HG03025 (cell line): ENCODE data around the gene ASXL3.

Experiments used
- ATAC-seq: cut with Tn5 transposase; IDR thresholded peaks from one replicate; pipeline ENCODE4 v1.9.1; 2021; ENCODE audit warnings: mild to moderate bottlenecking, moderate library complexity; ENCODE audit not compliant: unreplicated experiment, low FRiP score

Gene ASXL3

GRCh38 chr18:33577685-33578517 is at the start of gene ASXL3:
ASXL3 (plus strand) TSS chr18:33578219; CDS start chr18:33578632, 413 bp downstream.
- ATAC-seq: no peak

DNA sequence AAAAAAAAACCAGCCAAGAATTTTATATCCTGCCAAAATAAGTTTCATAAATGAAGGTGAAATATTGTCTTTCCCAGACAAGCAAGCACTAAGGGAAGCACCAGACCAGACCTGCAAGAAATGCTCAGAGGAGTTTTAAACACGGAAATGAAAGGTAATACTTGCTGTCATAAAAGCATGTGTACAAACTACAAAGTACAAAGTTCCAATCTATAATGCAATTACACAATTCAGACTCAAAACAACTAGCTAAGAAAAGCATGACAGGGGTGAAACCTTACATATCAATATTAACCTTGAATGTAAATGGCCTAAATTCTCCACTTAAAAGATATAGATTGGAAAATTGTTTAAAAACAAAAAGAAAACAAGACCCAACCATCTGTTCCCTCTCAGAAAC is 45.0 kb upstream of the ASXL3 start:
- ATAC-seq: no peak

DNA sequence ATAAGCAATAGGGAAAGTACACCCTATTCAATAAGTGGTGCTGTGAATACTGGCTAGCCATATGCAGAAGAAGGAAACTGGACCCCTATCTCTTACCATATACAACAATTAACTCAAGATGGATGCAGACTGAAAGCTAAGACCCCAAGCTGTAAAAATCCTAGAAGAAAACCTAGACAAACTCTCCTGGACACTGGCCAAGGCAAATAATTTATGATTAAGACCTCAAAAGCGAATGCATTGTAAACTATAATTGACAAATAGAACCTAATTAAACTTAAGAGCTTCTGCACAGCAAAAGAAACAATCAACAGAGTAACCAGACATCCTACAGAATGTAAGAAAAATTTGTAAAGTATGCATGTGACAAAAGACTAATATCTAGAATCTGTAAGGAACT is 41.1 kb upstream of the ASXL3 start:
- ATAC-seq: no peak

- ATAC-seq: no peak
Observed at GRCh38 chr18:33538418-33539042, 39.5 kb upstream of the ASXL3 start.

DNA sequence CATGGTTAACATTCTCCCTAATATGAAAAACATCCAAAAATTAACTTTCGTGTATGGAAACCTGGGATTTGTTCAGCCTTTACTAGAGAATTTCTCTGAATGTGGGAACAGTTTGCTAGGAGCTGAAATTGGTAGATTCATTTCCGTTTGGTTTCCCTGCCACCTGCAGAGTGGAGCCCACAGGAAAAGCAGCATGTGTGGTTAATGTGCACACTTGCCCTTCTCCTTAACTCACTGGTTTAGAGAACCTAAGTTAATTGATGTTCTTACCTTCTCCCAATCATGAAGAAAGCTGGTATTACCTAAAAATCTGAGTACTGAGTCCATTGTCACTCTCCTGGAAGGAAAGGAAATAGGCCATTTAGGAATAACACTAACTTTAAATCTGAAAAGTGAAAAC is 37.6 kb upstream of the ASXL3 start:
- no peak for ATAC-seq

DNA sequence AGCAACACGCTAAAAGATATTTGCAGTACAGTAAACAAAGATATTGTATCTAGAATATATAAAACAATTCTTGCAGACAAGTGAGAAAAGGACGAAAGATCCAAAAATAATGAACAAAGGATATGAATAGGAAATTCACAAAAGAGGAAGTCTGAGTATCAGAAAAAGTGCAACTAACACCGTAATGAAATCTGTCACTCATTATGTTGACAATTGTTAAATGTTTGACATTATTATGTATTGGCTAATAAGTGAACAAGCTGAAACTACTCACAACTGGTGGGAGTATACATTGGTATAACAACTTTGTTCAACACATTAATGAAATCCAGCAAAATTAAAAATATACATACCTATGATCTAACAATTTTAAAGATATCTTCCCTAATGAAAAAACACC is 36.7 kb upstream of the ASXL3 start:
- no peak for ATAC-seq

- no peak for ATAC-seq
Observed at GRCh38 chr18:33556846-33557245, 21.2 kb upstream of the ASXL3 start.

- no peak for ATAC-seq
Observed at GRCh38 chr18:33557706-33558105, 20.3 kb upstream of the ASXL3 start.

DNA sequence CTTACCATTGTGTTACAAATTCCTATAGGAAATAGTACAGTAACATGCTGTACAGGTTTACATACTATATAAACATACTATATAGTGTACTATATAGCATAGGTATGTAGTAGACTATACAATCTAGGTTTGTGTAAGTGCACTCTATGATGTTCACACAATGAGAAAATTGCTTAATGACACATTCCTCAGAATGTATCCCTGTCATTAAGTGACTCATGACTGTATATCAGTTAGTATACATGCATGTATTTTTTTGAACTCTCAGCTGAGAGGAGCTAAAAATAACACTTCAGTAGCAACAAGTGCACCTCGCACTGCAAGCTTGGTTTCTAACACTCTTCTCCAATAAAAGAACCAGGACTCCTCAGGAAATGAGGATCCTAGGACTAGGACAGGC is 19.5 kb upstream of the ASXL3 start:
- ATAC-seq: no peak

- ATAC-seq: no peak
Observed at GRCh38 chr18:33560686-33561370, 17.2 kb upstream of the ASXL3 start.

DNA sequence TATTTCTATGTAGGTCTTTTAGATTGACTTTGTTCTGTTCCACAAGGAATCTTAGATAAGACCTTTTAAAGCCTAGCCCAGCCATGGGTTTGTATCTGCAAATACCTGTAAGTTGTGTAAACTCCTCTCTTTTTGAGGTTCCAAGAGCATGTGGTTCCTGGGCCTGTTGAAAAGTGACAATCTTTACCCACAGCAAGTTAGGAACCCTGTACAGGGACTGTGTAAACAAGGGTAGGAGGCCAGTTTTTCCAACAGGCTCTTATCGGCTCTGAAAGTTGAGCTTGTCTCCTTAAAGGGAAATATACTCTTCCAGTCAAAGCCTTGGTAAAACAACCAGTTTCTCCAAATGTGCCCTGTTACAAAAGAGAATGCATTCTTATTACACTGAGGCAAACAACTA is 15.3 kb upstream of the ASXL3 start:
- no peak for ATAC-seq

DNA sequence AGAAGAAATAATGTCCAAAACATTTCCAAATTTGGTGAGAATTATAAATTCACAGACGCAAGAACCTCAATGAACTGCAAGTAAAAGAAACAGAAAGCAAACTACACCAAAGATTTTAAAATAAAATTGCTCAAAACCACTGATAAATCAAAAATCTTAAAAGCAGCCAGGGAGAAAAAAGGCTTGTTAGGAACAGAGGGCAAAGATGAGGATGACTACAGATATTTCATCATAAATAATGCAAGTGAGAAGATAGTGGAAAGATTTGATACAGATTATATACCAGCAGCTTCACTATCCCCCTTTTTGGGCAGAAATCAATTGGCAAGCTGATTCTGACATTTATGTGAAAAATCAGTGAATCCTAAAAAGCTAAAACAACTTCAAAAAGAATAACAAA is 10.3 kb upstream of the ASXL3 start:
- ATAC-seq: no peak

DNA sequence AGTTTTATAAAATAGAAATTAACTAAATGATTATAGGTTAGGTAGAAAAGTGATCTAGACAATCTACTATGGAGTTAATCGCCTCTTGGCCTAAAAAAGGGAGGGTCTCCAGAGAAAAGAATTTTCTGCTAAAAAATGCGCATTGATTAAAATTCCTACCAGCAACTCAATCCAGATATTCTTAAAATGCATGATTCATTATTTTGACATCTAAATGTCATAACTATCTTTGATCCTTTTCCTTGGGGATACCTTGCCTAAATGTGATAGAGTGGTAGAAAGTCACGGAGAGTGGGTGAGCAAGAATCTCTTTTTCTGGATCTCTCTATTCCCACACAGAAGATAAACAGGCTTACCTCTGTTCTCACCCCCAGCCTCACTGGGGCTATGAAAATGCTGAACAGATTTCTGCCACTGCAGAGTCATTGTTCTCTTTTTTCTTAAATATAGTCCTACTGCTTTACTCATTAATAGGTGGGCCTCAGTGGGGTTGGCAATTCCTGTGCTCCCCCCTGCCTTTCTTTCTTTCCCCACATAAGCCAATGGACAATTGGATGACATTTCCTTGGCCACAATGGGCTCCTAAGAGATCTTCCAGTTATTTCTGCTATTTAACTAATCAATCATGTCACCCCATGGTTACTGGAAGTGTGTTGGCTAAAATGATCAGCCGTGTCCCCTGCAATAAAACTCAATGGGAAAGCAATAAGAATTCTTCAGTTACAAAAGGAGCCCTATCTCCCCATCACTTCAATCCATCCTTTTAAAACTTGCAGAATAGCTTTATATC is 5.8 kb upstream of the ASXL3 start:
- no peak for ATAC-seq

DNA sequence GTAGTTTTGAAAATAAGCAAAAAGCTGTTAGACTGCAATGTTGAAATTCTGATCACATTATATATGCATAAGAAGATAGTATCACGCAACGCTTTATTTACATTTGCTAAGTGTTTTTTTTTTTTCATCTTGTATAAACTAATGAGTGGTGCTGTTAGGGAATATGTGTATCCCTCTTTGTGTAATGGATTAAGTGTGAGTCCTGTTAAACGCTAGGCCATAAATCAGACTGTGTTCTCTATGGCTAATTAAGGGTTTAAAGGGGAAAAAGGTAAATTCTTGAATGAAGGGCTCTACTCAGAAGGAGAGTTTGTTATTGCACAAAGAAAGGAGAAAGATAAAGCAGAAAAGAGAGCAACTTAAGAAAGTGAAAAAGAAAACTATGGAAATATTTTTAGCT is 4.8 kb upstream of the ASXL3 start:
- no peak for ATAC-seq

- no peak for ATAC-seq
Observed at GRCh38 chr18:33575451-33575850, 2.6 kb upstream of the ASXL3 start.

- no peak for ATAC-seq
Observed at GRCh38 chr18:33576999-33577646, 896 bp upstream of the ASXL3 start.

DNA sequence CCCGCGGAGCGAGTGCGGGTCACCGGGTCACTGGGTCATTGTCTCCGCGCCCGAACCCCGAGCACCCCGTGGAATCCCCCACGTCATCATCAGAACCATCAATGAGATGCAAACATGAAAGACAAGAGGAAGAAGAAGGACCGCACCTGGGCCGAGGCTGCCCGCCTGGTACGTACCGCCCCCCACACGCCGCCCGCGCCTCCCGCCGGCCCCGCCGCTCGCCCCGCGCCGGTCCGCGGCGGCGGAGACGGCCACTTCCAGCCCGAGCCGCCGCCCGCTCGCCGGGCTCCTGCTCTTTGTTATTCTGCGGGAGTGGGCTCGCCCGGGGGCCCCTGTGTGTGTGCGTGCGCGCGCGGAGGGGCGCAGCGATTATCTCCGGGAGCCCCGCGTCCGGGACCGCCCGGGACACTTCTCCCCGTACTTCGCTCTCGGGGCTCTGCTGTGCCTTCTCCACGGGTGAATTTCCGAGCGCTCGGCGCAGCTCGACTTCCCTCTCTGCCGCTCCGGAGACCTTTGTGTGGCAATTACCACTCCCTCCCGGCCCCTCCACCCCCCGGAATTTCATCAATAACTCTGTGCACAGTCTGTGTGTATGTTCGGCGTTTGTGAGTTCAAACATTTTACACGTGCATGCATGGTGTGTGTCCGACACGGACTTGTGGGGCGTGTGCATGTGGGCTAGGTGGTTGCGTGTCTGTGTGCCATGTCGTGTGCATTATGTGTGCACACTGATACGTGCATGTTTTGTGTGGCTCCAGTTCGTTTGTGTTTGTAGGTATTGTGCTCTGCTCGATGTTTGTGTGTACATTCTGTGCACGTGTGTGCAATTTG is 714 bp downstream of the ASXL3 start:
- ATAC-seq: no peak

DNA sequence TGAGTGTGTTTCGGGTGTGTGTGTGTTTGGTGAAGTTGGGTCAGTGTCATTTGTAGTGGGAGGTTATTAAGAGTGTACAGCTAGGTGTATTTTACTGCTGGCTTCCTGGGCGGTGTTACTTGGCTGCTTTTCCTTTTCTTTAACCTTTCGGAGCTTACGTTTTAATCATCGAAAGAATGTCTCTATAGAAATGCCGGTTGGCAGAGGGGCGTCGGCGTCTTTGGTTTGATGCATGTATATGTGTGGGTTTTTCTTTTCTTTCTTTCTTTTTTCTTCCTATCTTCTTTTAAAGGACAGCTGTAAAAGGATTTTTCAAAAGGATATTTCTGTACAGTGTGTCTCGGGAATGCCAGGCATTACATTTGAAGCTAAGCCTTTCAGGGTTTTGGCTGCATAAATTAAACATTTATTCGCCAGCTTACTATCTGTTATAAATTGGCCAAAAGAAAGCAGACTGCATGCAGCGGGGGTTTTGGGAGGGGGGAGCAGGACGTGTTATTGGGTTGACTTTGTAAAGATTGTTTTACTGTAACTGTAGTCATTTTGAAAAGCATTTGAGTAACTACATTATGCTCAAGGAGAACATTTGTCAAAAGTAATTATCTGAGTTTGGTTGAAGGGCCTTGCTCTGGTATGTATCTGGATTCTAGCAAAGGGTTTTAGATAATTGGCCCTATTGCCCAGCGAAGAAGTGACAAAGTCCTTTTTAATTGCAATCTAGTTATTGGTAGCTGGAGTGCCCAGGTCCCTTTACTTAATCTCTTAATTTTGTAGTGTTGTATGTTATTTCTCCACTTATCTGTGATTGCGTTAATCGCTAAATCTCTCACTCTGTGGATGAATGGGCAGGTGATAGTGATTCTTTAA is 1.6 kb downstream of the ASXL3 start:
- ATAC-seq: no peak

- ATAC-seq: no peak
Observed at GRCh38 chr18:33580546-33580945, 2.5 kb downstream of the ASXL3 start.
